Tibial artery (tissue), 4 donors: ENCODE results near the gene NCLN.

Experiments
- DNase-seq, 2 donors: peaks; one replicate each; pipeline ENCODE4 v3.0.0-alpha.2; 2019
- H3K27ac ChIP-seq, 2 donors: fragments of 200-600 bp; sonication (generic) in 1 of 2; 1 replicate in 1 of 2; 2 replicates in 1 of 2; pipeline ENCODE4 v1.5.1; 2018 to 2019; ENCODE audit warnings: mild to moderate bottlenecking in 1 of 2
- H3K27me3 ChIP-seq, 2 donors: fragments of 200-600 bp; sonication (generic) in 1 of 2; one replicate each; pipeline versions ENCODE4 v1.5.1 to v1.6.0; 2016 to 2019
- H3K36me3 ChIP-seq, 3 donors: fragments of 200-600 bp; sonication (generic) in 2 of 3; one replicate each; pipeline ENCODE4 v1.5.1; 2016 to 2019; ENCODE audit warnings: mild to moderate bottlenecking in 2 of 3
- H3K4me1 ChIP-seq, 4 donors: fragments of 200-600 bp; sonication (generic) in 2 of 4; 1 replicate in 3 of 4; 2 replicates in 1 of 4; pipeline ENCODE4 v1.5.1; 2016 to 2019
- H3K4me3 ChIP-seq, 2 donors: fragments of 200-600 bp; sonication (generic) in 1 of 2; 1 replicate in 1 of 2; 2 replicates in 1 of 2; pipeline ENCODE4 v1.5.1; 2018 to 2019; ENCODE audit warnings: mild to moderate bottlenecking in 2 of 2
- H3K9me3 ChIP-seq, 3 donors: fragments of 200-600 bp; sonication (generic) in 1 of 3; one replicate each; pipeline ENCODE4 v1.5.1; 2016 to 2019
- CTCF ChIP-seq, 2 experiments: fragments of 200-600 bp in 1 of 2; fragments of 450-650 bp in 1 of 2; IDR thresholded peaks; one replicate each; pipeline ENCODE4 v1.5.1; 2017 to 2019; ENCODE audit warnings: antibody characterized with exemption in 2 of 2, mild to moderate bottlenecking in 1 of 2, moderate library complexity in 1 of 2
- intact Hi-C: fragments of 100-400 bp; cut with DNase I; formaldehyde crosslinking; loops from one replicate; pipeline ENCODE4 v1.15.0; 2023; ENCODE audit warnings: low total_unique reads

The NCLN gene

GRCh38 chr19:3249408-3249807 is 63.7 kb downstream of the NCLN start:
- peaks cover 3 to 14% (median 8%) of the 10 kb centered on the region in 3 donors for H3K9me3 ChIP-seq
- intact Hi-C loops, result no loop called here
- TF ChIP-seq CTCF (IDR thresholded peaks at IDR 0.05), result no peak
- H3K36me3 ChIP-seq, result no peaks in the 10 kb centered on the region
- H3K27me3 ChIP-seq, result peaks cover 0 to 64% of the 10 kb centered on the region in 2 donors
- no peaks in the 10 kb centered on the region for H3K4me1 ChIP-seq
- H3K27ac ChIP-seq, result no peak overlapping the region
- DNase-seq, result no peak
- H3K4me3 ChIP-seq, result no peak overlapping the region

- Histone ChIP-seq H3K36me3 (no peaks in the 10 kb centered on the region), H3K4me3 (no peak overlapping the region), H3K9me3 (peaks cover 3 to 14% (median 8%) of the 10 kb centered on the region in 3 donors), H3K27me3 (peaks cover 0 to 64% of the 10 kb centered on the region in 2 donors), H3K4me1 (no peaks in the 10 kb centered on the region), H3K27ac (no peak overlapping the region)
- DNase-seq, result no peak
- peak; percentile 34 to 51 for TF ChIP-seq CTCF (IDR thresholded peaks at IDR 0.05)
- intact Hi-C loops, result no loop called here
These were observed 64.9 kb downstream of the NCLN start for GRCh38 chr19:3250675-3251074.

- H3K9me3 ChIP-seq, result peaks cover 3 to 14% (median 8%) of the 10 kb centered on the region in 3 donors
- peaks cover 0 to 58% of the 10 kb centered on the region in 2 donors for H3K27me3 ChIP-seq
- no peak for DNase-seq
- H3K36me3 ChIP-seq, result no peaks in the 10 kb centered on the region
- H3K27ac ChIP-seq, result no peak overlapping the region
- TF ChIP-seq CTCF (IDR thresholded peaks at IDR 0.05), result no peak
- intact Hi-C loops, result no loop called here
- no peak overlapping the region for H3K4me3 ChIP-seq
- H3K4me1 ChIP-seq, result no peaks in the 10 kb centered on the region
These were observed 65.5 kb downstream of the NCLN start for GRCh38 chr19:3251229-3251628.

- peaks cover 3 to 14% (median 8%) of the 10 kb centered on the region in 3 donors for H3K9me3 ChIP-seq
- intact Hi-C loops, result no loop called here
- no peaks in the 10 kb centered on the region for H3K4me1 ChIP-seq
- no peak overlapping the region for H3K4me3 ChIP-seq
- peaks cover 0 to 51% of the 10 kb centered on the region in 2 donors for H3K27me3 ChIP-seq
- no peak for DNase-seq
- TF ChIP-seq CTCF (IDR thresholded peaks at IDR 0.05), result no peak
- no peak overlapping the region for H3K27ac ChIP-seq
- no peaks in the 10 kb centered on the region for H3K36me3 ChIP-seq
These were observed 66.9 kb downstream of the NCLN start for GRCh38 chr19:3252650-3253049.

- H3K4me3 ChIP-seq, result no peak overlapping the region
- no peak for TF ChIP-seq CTCF (IDR thresholded peaks at IDR 0.05)
- H3K27me3 ChIP-seq, result peaks cover 0 to 47% of the 10 kb centered on the region in 2 donors
- H3K9me3 ChIP-seq, result peaks cover 3 to 14% (median 8%) of the 10 kb centered on the region in 3 donors
- H3K36me3 ChIP-seq, result no peaks in the 10 kb centered on the region
- no peak overlapping the region for H3K27ac ChIP-seq
- DNase-seq, result no peak
- H3K4me1 ChIP-seq, result no peaks in the 10 kb centered on the region
- intact Hi-C loops, result no loop called here
These were observed 67.5 kb downstream of the NCLN start for GRCh38 chr19:3253270-3253669.

GRCh38 chr19:3254520-3254919 is 68.8 kb downstream of the NCLN start:
- no peak for DNase-seq
- H3K4me3 ChIP-seq, result no peak overlapping the region
- H3K9me3 ChIP-seq, result peaks cover 3 to 14% (median 8%) of the 10 kb centered on the region in 3 donors
- H3K27ac ChIP-seq, result no peak overlapping the region
- no peaks in the 10 kb centered on the region for H3K4me1 ChIP-seq
- TF ChIP-seq CTCF (IDR thresholded peaks at IDR 0.05), result no peak
- peaks cover 0 to 46% of the 10 kb centered on the region in 2 donors for H3K27me3 ChIP-seq
- intact Hi-C loops, result no loop called here
- no peaks in the 10 kb centered on the region for H3K36me3 ChIP-seq
